Measurements from ENCODE around the gene BPIFA3.
"Not testable (repeated sequence)": the region's sequence is repeated elsewhere in the genome, so short reads cannot be mapped to it uniquely, and the experiment has no call there.

The BPIFA3 gene

GRCh38 chr20:33217052-33217451 is at the start of gene BPIFA3:
TSS of gene BPIFA3 (plus strand) at chr20:33217352. CDS start at chr20:33217537, 185 bp downstream.
- DNase-seq (ENCODE audit: low read depth in 3 of 3) = no peak

- no peak for DNase-seq (ENCODE audit: low read depth in 3 of 3)
These were observed 49.3 kb upstream of the BPIFA3 start, which contains the start of gene BPIFA2 for GRCh38 chr20:33167859-33168258. TSS of gene BPIFA2 (plus strand) at chr20:33168159. CDS start at chr20:33169146, 987 bp downstream.

GRCh38 chr20:33169176-33169794 is 47.9 kb upstream of the BPIFA3 start:
- DNase-seq (ENCODE audit: low read depth in 3 of 3) = no peak

GRCh38 chr20:33172781-33173180 is 44.4 kb upstream of the BPIFA3 start:
- no peak for DNase-seq (ENCODE audit: low read depth in 3 of 3)

GRCh38 chr20:33175123-33175522 is 42.0 kb upstream of the BPIFA3 start:
- DNase-seq (ENCODE audit: low read depth in 3 of 3) = no peak

GRCh38 chr20:33176101-33176500 is 41.1 kb upstream of the BPIFA3 start:
- DNase-seq (ENCODE audit: low read depth in 3 of 3) = no peak

- no peak for DNase-seq (ENCODE audit: low read depth in 3 of 3)
These were observed 39.3 kb upstream of the BPIFA3 start for GRCh38 chr20:33177866-33178265.

GRCh38 chr20:33178726-33179125 is 38.4 kb upstream of the BPIFA3 start:
- DNase-seq (ENCODE audit: low read depth in 3 of 3) = no peak

- no peak for DNase-seq (ENCODE audit: low read depth in 3 of 3)
These were observed 37.0 kb upstream of the BPIFA3 start for GRCh38 chr20:33180169-33180568.

- no peak for DNase-seq (ENCODE audit: low read depth in 3 of 3)
These were observed 35.6 kb upstream of the BPIFA3 start for GRCh38 chr20:33181482-33182093.

- DNase-seq (ENCODE audit: low read depth in 3 of 3) = no peak
These were observed 33.8 kb upstream of the BPIFA3 start for GRCh38 chr20:33183312-33183711.

- DNase-seq (ENCODE audit: low read depth in 3 of 3) = not testable (repeated sequence)
These were observed 32.0 kb upstream of the BPIFA3 start for GRCh38 chr20:33185031-33185590.

- no peak for DNase-seq (ENCODE audit: low read depth in 3 of 3)
These were observed 29.7 kb upstream of the BPIFA3 start for GRCh38 chr20:33187491-33187890.

GRCh38 chr20:33188421-33188820 is 28.7 kb upstream of the BPIFA3 start:
- no peak for DNase-seq (ENCODE audit: low read depth in 3 of 3)

- DNase-seq (ENCODE audit: low read depth in 3 of 3) = no peak
These were observed 25.7 kb upstream of the BPIFA3 start for GRCh38 chr20:33191484-33191883.

- no peak for DNase-seq (ENCODE audit: low read depth in 3 of 3)
These were observed 25.2 kb upstream of the BPIFA3 start for GRCh38 chr20:33191955-33192354.

GRCh38 chr20:33192912-33193501 is 24.1 kb upstream of the BPIFA3 start:
- DNase-seq (ENCODE audit: low read depth in 3 of 3) = no peak

- no peak for DNase-seq (ENCODE audit: low read depth in 3 of 3)
These were observed 18.1 kb upstream of the BPIFA3 start for GRCh38 chr20:33199026-33199425.

- no peak for DNase-seq (ENCODE audit: low read depth in 3 of 3)
These were observed 14.7 kb upstream of the BPIFA3 start for GRCh38 chr20:33202451-33202850.

- DNase-seq (ENCODE audit: low read depth in 3 of 3) = no peak
These were observed 13.7 kb upstream of the BPIFA3 start for GRCh38 chr20:33203444-33203843.

- DNase-seq (ENCODE audit: low read depth in 3 of 3) = peak in 1 of 3 experiments; percentile 2
These were observed 7.4 kb upstream of the BPIFA3 start for GRCh38 chr20:33209789-33210188.

- no peak for DNase-seq (ENCODE audit: low read depth in 3 of 3)
These were observed 6.8 kb upstream of the BPIFA3 start for GRCh38 chr20:33210371-33210770.
